PC-3 (cell line): ENCODE results near the gene GALNTL6. TPM values are rescaled to one million over a fixed set of nuclear protein-coding genes. Genes with fewer than 3 reads are reported as not detected.

Source experiments
- ATAC-seq: fragments of 200-7000 bp; cut with Tn5 transposase; 2 replicates; pipeline ENCODE4 v1.9.1; 2020; ENCODE audit warnings: mild to moderate bottlenecking, moderate library complexity
- BruUV-seq: library from RNA; stranded (reverse); fragments of 400-500 nt; replicated peaks from 2 replicates; lab custom pipeline; 2021; lab: Mats Ljungman, UMichigan
- CTCF ChIA-PET: fragments of 300-600 bp; sonication (Branson Sonifier 250); formaldehyde crosslinking; loops from one replicate; lab custom pipeline; 2022; ENCODE audit warnings: antibody characterized with exemption; lab: Charles Lee
- POLR2A ChIA-PET: fragments of 300-600 bp; sonication (Branson Sonifier 250); formaldehyde crosslinking; loops from one replicate; lab custom pipeline; 2022; ENCODE audit warnings: antibody characterized with exemption; ENCODE audit not compliant: unreplicated experiment; lab: Charles Lee
- DNase-seq: peaks from one replicate; pipeline ENCODE4 v3.0.0-alpha.2; 2015
- H2AFZ ChIP-seq: fragments of 300-600 bp; sonication (generic); 2 replicates; pipeline ENCODE4 v1.6.0; 2016; ENCODE audit warnings: antibody characterized with exemption, low read length
- H3F3A ChIP-seq: fragments of 300-600 bp; sonication (generic); one replicate; pipeline ENCODE4 v1.6.0; 2017; ENCODE audit warnings: antibody characterized with exemption, low read length, control low read depth, mild to moderate bottlenecking; ENCODE audit not compliant: unreplicated experiment
- H3K27ac ChIP-seq: fragments of 300-600 bp; sonication (generic); 2 replicates; pipeline ENCODE4 v1.5.1; 2016; ENCODE audit warnings: mild to moderate bottlenecking, low read length
- H3K27me3 ChIP-seq: fragments of 300-600 bp; sonication (generic); 2 replicates; pipeline ENCODE4 v1.6.1; 2016; ENCODE audit warnings: low read length, mixed read lengths
- H3K36me3 ChIP-seq: fragments of 300-600 bp; sonication (generic); 2 replicates; pipeline ENCODE4 v1.6.1; 2016; ENCODE audit warnings: low read depth, mixed run types, low read length, mixed read lengths
- H3K4me1 ChIP-seq: fragments of 300-600 bp; sonication (generic); 2 replicates; pipeline ENCODE4 v1.5.1; 2016; ENCODE audit warnings: low read length; ENCODE audit not compliant: insufficient read depth
- H3K4me2 ChIP-seq: fragments of 300-600 bp; sonication (generic); 2 replicates; pipeline ENCODE4 v1.6.0; 2016; ENCODE audit warnings: low read length
- H3K4me3 ChIP-seq: fragments of 300-600 bp; sonication (generic); 2 replicates; pipeline ENCODE4 v1.5.1; 2016; ENCODE audit warnings: mild to moderate bottlenecking, low read length, mixed read lengths
- H3K79me2 ChIP-seq: fragments of 300-600 bp; sonication (generic); 2 replicates; pipeline ENCODE4 v1.6.1; 2017; ENCODE audit warnings: low read length, mixed read lengths
- H3K9ac ChIP-seq: fragments of 300-600 bp; sonication (generic); 2 replicates; pipeline ENCODE4 v1.6.0; 2016; ENCODE audit warnings: mild to moderate bottlenecking, low read length
- H3K9me2 ChIP-seq: fragments of 300-600 bp; sonication (generic); replicated peaks from 2 replicates; pipeline ENCODE4 v1.6.1; 2016; ENCODE audit warnings: mixed run types, low read length, mixed read lengths
- H3K9me3 ChIP-seq: fragments of 300-600 bp; sonication (generic); 2 replicates; pipeline ENCODE4 v1.6.1; 2016; ENCODE audit warnings: low read length, mixed read lengths
- H4K20me1 ChIP-seq: fragments of 300-600 bp; sonication (generic); 2 replicates; pipeline ENCODE4 v1.6.1; 2016; ENCODE audit warnings: low read length, mixed read lengths
- EZH2 ChIP-seq: fragments of 300-600 bp; sonication (generic); IDR thresholded peaks from one replicate; pipeline ENCODE4 v1.6.1; 2017; ENCODE audit warnings: antibody characterized with exemption, mild to moderate bottlenecking, low read length; ENCODE audit not compliant: unreplicated experiment
- EZH2phosphoT487 ChIP-seq: fragments of 300-600 bp; sonication (generic); IDR thresholded peaks from 2 replicates; pipeline ENCODE4 v1.6.1; 2018; ENCODE audit warnings: mild to moderate bottlenecking, antibody characterized with exemption, low read length, borderline replicate concordance
- intact Hi-C: fragments of 100-400 bp; cut with micrococcal nuclease; formaldehyde crosslinking; loops from 2 replicates; pipeline ENCODE4 v1.9.0; 2023
- total RNA-seq: library from RNA; depleted of rRNA; stranded (reverse); fragments of >200 nt; gene quantifications from 2 replicates; pipeline ENCODE4 v1.2.3, GENCODE V29; 2014
- TF ChIP-seq, protein P1 (sequence below): fragments of 300-600 bp; sonication (generic); conservative IDR thresholded peaks from 2 replicates; pipeline ENCODE4 v1.5.1; 2017; ENCODE audit warnings: antibody characterized with exemption, low read depth, mild to moderate bottlenecking, low read length

Gene GALNTL6
- total RNA-seq, 1 experiment from 2014 or later = not detected

GRCh38 chr4:172055498-172055897 lies 242.3 kb downstream of the GALNTL6 start:
- no peaks in the 10 kb centered on the region for H4K20me1 ChIP-seq
- H3K4me2 ChIP-seq = no peak overlapping the region
- no peaks in the 10 kb centered on the region for H3K27me3 ChIP-seq
- H3K27ac ChIP-seq = no peak overlapping the region
- no TSS peak for BruUV-seq
- ATAC-seq (no peak), DNase-seq (no peak)
- H3K79me2 ChIP-seq = no peaks in the 10 kb centered on the region
- no peaks in the 10 kb centered on the region for H3K9me3 ChIP-seq
- ChIA-PET CTCF (no interaction called here), POLR2A (no interaction called here)
- no peaks in the 10 kb centered on the region for H3K36me3 ChIP-seq
- intact Hi-C loops = no loop called here
- no peaks in the 10 kb centered on the region for H3K9me2 ChIP-seq
- H3K4me3 ChIP-seq = no peak overlapping the region
- TF ChIP-seq, protein P1, sequence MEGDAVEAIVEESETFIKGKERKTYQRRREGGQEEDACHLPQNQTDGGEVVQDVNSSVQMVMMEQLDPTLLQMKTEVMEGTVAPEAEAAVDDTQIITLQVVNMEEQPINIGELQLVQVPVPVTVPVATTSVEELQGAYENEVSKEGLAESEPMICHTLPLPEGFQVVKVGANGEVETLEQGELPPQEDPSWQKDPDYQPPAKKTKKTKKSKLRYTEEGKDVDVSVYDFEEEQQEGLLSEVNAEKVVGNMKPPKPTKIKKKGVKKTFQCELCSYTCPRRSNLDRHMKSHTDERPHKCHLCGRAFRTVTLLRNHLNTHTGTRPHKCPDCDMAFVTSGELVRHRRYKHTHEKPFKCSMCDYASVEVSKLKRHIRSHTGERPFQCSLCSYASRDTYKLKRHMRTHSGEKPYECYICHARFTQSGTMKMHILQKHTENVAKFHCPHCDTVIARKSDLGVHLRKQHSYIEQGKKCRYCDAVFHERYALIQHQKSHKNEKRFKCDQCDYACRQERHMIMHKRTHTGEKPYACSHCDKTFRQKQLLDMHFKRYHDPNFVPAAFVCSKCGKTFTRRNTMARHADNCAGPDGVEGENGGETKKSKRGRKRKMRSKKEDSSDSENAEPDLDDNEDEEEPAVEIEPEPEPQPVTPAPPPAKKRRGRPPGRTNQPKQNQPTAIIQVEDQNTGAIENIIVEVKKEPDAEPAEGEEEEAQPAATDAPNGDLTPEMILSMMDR = no peak
- TF ChIP-seq EZH2phosphoT487 (no peak), EZH2 (no peak)
- no peaks in the 10 kb centered on the region for H3K4me1 ChIP-seq
- H2AFZ ChIP-seq = no peak overlapping the region
- no peak overlapping the region for H3K9ac ChIP-seq
- H3F3A ChIP-seq = no peaks in the 10 kb centered on the region

- Histone ChIP-seq H3K36me3 (no peaks in the 10 kb centered on the region), H3K4me3 (no peak overlapping the region), H3K4me1 (no peaks in the 10 kb centered on the region), H3K9ac (no peak overlapping the region), H3K4me2 (no peak overlapping the region), H3K27me3 (no peaks in the 10 kb centered on the region), H2AFZ (no peak overlapping the region), H3F3A (no peaks in the 10 kb centered on the region), H3K9me2 (no peaks in the 10 kb centered on the region), H3K79me2 (no peaks in the 10 kb centered on the region), H4K20me1 (no peaks in the 10 kb centered on the region), H3K9me3 (no peaks in the 10 kb centered on the region), H3K27ac (no peak overlapping the region)
- intact Hi-C loops = no loop called here
- TF ChIP-seq EZH2 (no peak), EZH2phosphoT487 (no peak)
- TF ChIP-seq, protein P1 = no peak
- BruUV-seq = no TSS peak
- no peak for ATAC-seq
- no peak for DNase-seq
- ChIA-PET CTCF (no interaction called here), POLR2A (no interaction called here)
Observed at GRCh38 chr4:172061204-172061603, 248.0 kb downstream of the GALNTL6 start.

DNA sequence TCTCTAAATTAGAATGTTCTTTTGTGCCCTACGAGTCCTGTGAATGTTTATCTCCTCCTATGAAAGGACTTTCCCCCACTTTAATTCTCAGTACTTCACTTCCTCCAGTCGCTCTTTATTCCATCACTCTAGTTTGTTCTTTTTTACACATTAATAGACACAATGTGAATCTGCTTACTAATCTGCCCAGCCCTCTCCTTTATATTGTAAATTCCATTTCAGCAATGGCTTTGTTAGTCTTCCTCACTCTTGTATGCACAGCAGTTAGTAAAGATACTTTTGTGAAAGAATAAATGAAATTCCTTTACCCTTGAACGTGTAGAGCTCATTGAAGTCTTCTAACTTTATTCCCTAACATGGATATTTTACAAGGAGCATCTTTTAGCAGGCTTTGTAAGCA lies 255.3 kb downstream of the GALNTL6 start:
- no peaks in the 10 kb centered on the region for H3K27me3 ChIP-seq
- H2AFZ ChIP-seq = no peak overlapping the region
- DNase-seq (no peak), ATAC-seq (no peak)
- H3F3A ChIP-seq = no peaks in the 10 kb centered on the region
- TF ChIP-seq EZH2 (no peak), EZH2phosphoT487 (no peak)
- TF ChIP-seq, protein P1 = no peak
- no peaks in the 10 kb centered on the region for H3K36me3 ChIP-seq
- no peaks in the 10 kb centered on the region for H3K9me3 ChIP-seq
- CTCF ChIA-PET = no interaction called here
- H3K79me2 ChIP-seq = no peaks in the 10 kb centered on the region
- H4K20me1 ChIP-seq = no peaks in the 10 kb centered on the region
- no peaks in the 10 kb centered on the region for H3K9me2 ChIP-seq
- no peak overlapping the region for H3K4me3 ChIP-seq
- BruUV-seq = no TSS peak
- no peak overlapping the region for H3K27ac ChIP-seq
- intact Hi-C loops = no loop called here
- H3K4me1 ChIP-seq = no peaks in the 10 kb centered on the region
- H3K9ac ChIP-seq = no peak overlapping the region
- no peak overlapping the region for H3K4me2 ChIP-seq
- POLR2A ChIA-PET = no interaction called here
